Fibroblast of lung (primary cell): ENCODE data around the gene NUDT21.

Experiments
- CTCF ChIP-seq, 2 donors: IDR thresholded peaks in 1 of 2; conservative IDR thresholded peaks in 1 of 2; 1 replicate in 1 of 2; 2 replicates in 1 of 2; pipeline ENCODE4 v1.5.1; 2011 to 2012; ENCODE audit warnings: low read length in 2 of 2, control low read depth in 1 of 2, inconsistent platforms in 1 of 2, low read depth in 1 of 2, mild to moderate bottlenecking in 1 of 2
- EZH2 ChIP-seq: IDR thresholded peaks from 2 replicates; pipeline ENCODE4 v1.5.1; 2012; ENCODE audit warnings: low read length, control low read depth, mild to moderate bottlenecking; ENCODE audit errors: missing control alignments

- TF ChIP-seq EZH2, result no peak
- TF ChIP-seq CTCF (conservative IDR thresholded peaks at IDR 0.05 in 1 of 2, IDR thresholded peaks at IDR 0.05 in 1 of 2; ENCODE audit: low read depth in 1 of 2, low read length in 2 of 2), result no peak
Measured at GRCh38 chr16:56477096-56477878, 26.2 kb upstream of the NUDT21 start.
